GM18511 (cell line): ENCODE results near the gene GPR155.
"Not testable (repeated sequence)": the region's sequence is repeated elsewhere in the genome, so short reads cannot be mapped to it uniquely, and the experiment has no call there.

Experiments used
- ATAC-seq: cut with Tn5 transposase; IDR thresholded peaks from one replicate; pipeline ENCODE4 v1.9.1; 2021; ENCODE audit warnings: mild to moderate bottlenecking, moderate library complexity; ENCODE audit not compliant: unreplicated experiment

GPR155 gene

GRCh38 chr2:174491947-174492346 is 5.1 kb upstream of the GPR155 start:
- no peak for ATAC-seq

GRCh38 chr2:174490051-174490450 is 3.2 kb upstream of the GPR155 start:
- no peak for ATAC-seq

- ATAC-seq = not testable (repeated sequence)
These were observed 2.7 kb upstream of the GPR155 start for GRCh38 chr2:174489520-174489919.

GRCh38 chr2:174487820-174488162 is 962 bp upstream of the GPR155 start:
- ATAC-seq = no peak

GRCh38 chr2:174487108-174487819 is 435 bp upstream of the GPR155 start:
- peak; percentile 85 for ATAC-seq

- ATAC-seq = peak; percentile 47
These were observed 854 bp downstream of the GPR155 start for GRCh38 chr2:174485788-174486562.

GRCh38 chr2:174485045-174485444 is 1.8 kb downstream of the GPR155 start:
- ATAC-seq = not testable (repeated sequence)

- ATAC-seq = no peak
These were observed 2.3 kb downstream of the GPR155 start for GRCh38 chr2:174484573-174484972.

GRCh38 chr2:174482854-174483253 is 4.0 kb downstream of the GPR155 start:
- ATAC-seq = no peak

- no peak for ATAC-seq
These were observed 9.1 kb downstream of the GPR155 start for GRCh38 chr2:174477759-174478158.

GRCh38 chr2:174473796-174474195 is 13.0 kb downstream of the GPR155 start:
- no peak for ATAC-seq

GRCh38 chr2:174465327-174465726 is 21.5 kb downstream of the GPR155 start:
- ATAC-seq = no peak

- ATAC-seq = no peak
These were observed 25.6 kb downstream of the GPR155 start for GRCh38 chr2:174461221-174461620.

GRCh38 chr2:174454566-174454965 is 32.3 kb downstream of the GPR155 start:
- no peak for ATAC-seq

- no peak for ATAC-seq
These were observed 36.6 kb downstream of the GPR155 start for GRCh38 chr2:174450021-174450816.

- ATAC-seq = no peak
These were observed 37.8 kb downstream of the GPR155 start for GRCh38 chr2:174449033-174449432.

- no peak for ATAC-seq
These were observed 40.3 kb downstream of the GPR155 start for GRCh38 chr2:174446531-174446930.

- no peak for ATAC-seq
These were observed 41.6 kb downstream of the GPR155 start for GRCh38 chr2:174445248-174445647.

GRCh38 chr2:174444761-174445160 is 42.1 kb downstream of the GPR155 start:
- ATAC-seq = no peak

GRCh38 chr2:174442546-174443510 is 44.0 kb downstream of the GPR155 start:
- ATAC-seq = no peak
